Measurements from ENCODE around the gene ZMPSTE24.

Gene ZMPSTE24

DNA sequence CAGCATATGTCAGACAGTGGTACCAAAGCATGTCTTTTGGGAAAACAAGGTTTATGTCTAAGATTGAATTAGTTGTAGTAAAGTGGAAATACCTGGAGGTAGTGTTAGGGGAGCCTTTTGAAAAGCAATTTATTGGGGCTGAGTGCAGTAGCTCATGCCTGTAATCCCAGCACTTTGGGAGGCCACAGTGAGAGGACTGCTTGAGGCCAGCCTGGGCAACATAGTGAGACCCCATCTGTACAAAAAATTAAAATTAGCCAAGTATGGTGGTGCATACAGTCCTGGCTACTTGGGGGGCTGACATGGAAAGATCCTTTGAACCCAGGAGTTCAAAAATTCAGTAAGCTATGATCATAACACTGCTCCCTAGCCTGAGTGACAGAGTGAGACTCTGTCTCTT is 7.3 kb downstream of the ZMPSTE24 start:
- no peak for DNase-seq

DNA sequence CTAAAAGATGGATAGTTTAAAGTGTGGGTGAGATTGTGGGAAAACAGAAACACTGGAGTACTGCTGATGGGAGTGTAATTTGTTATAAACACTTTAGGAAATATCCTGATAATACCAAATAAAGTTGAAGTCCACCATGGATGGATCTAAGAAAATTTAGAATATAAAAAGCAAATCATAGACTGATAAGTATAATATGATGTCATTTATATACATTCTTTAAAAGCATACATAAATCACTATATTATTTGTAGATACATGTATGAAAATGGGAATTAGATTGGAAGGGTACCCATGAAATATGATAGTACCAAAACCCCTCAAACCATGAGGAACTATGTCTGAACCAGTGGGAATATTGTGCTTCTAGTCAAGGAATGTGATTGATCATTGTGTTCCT is 7.9 kb downstream of the ZMPSTE24 start:
- DNase-seq: no peak

DNA sequence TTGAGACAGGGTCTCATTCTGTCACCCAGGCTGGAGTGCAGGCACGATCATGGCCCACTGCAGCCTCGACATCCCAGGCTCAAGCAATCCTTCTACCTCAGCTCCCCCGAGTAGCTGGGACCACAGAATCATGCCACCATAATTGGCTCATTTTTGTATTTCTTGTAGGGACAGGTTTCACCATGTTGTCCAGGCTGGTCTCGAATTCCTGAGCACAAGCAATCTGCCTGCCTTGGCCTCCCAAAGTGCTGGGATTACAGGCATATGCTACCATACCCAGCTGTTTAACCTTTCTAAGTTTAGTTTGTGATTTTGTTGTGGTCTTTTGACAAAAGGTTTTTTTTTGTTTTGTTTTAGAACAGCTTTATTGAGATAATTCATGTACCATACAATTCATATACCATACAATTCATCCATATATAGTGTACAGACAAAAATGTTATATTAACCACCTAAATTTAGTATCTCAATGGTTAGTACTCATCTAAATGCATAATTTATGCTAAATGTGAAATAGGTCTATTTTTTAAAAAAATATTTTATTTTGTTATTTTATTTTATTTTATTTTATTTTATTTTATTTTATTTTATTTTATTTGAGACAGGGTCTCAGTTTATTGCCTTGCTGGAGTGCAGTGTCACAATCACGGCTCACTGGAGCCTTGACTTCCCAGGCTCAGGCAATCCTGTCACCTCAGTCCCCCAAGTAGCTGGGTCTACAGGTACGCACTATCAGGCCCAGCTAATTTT is 8.9 kb downstream of the ZMPSTE24 start:
- no peak for DNase-seq

- no peak for DNase-seq
These were observed 9.7 kb downstream of the ZMPSTE24 start for GRCh38 chr1:40267767-40268187.

DNA sequence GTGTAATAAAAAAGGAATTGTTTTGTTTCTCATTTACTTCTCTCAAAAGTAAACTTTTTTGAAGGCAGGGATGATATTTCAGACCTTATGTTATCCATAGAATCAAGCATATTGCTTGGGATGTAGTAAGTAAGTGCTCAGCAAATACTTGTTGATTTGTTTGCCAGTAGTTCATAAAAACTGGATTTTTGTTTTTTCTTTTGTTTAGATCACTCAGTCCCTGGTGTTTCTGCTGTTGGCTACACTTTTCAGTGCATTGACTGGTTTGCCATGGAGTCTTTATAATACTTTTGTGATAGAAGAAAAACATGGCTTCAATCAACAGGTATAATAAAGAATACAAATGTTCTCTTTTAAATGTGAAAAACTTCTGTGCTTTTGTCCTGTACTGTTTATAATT is 10.2 kb downstream of the ZMPSTE24 start:
- DNase-seq: no peak

GRCh38 chr1:40270152-40270834 is 12.3 kb downstream of the ZMPSTE24 start:
- DNase-seq: no peak

DNA sequence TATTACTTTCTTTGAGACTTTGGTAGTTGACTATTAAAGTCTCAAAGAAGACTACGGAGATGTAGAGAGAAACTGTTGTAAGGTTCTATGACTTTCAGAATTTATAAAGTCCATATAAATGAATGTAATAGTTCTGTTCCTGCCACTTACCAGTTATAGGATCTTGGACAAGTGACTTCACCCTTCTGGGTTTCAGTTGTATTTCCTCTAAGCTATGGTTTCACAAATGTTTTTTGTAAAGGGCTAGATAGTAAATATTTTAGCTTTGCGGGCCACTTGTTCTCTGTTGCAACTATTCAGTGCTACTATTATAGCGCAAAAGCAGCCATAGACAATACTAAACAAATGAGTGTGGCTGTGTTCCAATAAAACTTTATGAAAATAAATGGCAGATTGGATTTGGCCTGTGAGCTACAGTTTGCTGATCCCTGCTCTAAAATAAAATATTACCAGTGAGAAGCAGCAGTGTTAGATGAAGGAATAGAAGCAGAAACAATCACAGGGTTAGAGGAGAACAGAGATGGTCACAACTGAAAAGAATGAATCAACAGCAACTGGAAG is 14.7 kb downstream of the ZMPSTE24 start:
- DNase-seq: no peak

GRCh38 chr1:40273547-40274166 is 15.6 kb downstream of the ZMPSTE24 start:
- DNase-seq: no peak

- no peak for DNase-seq
These were observed 16.3 kb downstream of the ZMPSTE24 start for GRCh38 chr1:40274331-40274730.

- DNase-seq: no peak
These were observed 18.1 kb downstream of the ZMPSTE24 start for GRCh38 chr1:40276122-40276521.

DNA sequence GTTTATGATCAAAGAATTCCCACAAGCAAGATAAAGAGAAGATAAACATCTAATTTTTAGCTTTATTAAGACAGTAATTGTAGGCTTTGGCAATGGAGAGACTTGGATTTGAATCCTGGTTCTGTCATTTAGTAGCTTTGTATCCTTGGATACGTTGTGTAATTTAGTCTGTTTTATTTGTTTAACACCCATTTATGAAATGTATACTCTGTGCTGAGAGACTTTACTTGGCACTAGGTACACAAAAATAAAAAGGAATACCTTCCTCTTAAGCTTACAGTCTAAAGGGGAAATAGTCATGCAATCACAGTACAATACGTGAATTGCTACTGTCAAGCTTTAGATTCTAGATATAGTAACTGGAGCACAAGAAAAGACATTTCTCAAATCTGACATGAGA is 23.8 kb downstream of the ZMPSTE24 start:
- no peak for DNase-seq

DNA sequence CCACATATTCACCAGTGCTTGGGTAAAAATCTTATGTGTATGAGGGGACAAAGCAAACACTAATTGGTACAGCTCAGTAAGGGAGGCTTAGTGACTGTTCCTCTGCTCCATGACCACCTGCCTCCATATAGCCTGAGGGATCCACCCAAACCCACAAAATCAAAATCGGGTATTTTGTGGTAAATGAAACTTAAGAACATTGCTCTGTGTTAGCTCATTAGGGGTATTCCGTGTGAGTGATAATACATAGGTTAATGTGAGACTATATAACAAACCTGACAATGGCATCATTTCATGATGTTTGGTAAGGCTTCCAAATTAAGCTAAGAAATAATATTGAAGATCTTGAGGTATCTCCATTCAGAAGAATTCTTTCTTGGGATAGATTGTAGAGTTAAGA is 33.3 kb downstream of the ZMPSTE24 start:
- no peak for DNase-seq

DNA sequence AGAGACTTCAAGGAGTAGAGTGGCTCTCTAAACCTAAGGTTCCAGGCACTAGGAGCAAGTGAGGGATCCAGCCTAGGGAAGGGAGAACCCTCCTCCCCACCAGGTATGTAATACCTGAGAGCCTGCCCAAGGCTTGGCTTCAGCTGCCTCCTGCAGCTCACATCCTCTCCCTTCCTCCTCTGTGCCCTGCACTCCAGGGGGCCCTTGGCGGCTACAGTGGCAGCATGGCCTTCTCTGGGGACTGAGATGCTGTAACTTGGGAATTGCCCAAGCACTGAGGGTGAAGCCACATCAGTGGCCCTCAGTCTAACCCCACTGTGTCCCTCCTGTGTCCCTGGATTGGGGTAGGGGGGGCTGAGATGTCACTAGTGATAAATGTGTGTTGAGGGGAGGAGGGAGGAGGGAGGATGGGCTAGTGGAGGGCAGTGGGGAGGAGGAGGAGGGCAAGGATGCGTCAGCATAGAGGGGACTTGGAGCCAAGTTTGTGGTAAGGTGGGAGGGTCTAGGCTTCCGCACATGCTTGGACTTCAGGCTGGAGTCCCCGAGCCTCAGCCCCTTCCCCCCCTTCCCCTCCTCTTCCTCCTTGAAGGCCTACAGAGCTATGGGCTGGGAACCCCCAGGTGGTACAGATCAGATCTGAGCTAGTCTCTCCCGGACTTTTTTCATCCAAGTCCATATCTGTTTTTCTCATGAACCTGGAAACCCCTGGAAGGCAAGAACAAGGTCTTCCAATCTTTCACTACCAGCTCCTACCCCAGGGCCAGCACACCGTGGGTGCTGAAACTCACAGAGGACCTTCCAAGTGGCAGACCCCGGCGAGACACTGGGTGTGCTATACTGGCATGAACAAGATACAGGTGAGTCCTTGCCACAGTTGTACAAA is 41.6 kb downstream of the ZMPSTE24 start:
- no peak for DNase-seq

DNA sequence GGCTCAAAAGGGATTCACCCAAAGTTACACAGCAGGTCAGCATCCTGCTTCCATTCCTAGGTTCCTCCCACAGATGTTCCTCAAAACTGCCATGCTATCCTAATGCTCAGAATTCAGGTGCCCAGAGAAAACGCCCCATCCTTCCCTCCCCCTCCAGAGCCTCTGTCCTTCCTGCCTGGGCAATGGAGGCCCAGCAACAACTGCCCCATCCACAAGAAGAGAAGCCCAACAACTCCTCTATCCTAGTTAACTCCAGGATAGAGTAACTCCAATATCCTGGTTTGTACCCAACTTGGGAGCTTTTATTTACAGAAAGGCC is 42.2 kb downstream of the ZMPSTE24 start:
- no peak for DNase-seq

DNA sequence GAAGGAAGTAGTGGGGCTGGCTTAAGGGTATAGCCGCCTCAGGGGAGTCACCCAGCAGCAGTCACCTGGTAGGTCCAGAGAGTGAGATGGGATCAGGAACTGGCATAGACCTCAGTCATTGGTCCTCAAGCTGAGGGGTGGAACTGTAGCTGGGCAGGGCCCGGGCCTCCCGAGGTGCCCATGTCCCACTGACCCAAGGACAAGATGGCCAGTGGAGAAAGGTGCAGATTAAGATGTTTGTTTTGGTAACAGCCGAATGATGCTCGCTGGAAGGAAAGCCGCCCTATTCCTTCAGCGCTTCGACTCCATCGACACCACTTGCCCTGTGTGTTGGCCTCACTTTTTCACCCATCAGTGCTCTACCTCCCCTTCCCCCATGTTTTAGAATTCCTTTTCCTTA is 42.6 kb downstream of the ZMPSTE24 start:
- DNase-seq: no peak

- no peak for DNase-seq
These were observed 43.0 kb downstream of the ZMPSTE24 start for GRCh38 chr1:40301066-40301465.

GRCh38 chr1:40301541-40302299 is 43.7 kb downstream of the ZMPSTE24 start:
- DNase-seq: no peak

- DNase-seq: no peak
These were observed 44.4 kb downstream of the ZMPSTE24 start for GRCh38 chr1:40302475-40302874.

- DNase-seq: no peak
These were observed 45.2 kb downstream of the ZMPSTE24 start for GRCh38 chr1:40303051-40303771.

- no peak for DNase-seq
These were observed 45.8 kb downstream of the ZMPSTE24 start for GRCh38 chr1:40303790-40304189.

GRCh38 chr1:40305451-40305850 is 47.4 kb downstream of the ZMPSTE24 start:
- DNase-seq: no peak

DNA sequence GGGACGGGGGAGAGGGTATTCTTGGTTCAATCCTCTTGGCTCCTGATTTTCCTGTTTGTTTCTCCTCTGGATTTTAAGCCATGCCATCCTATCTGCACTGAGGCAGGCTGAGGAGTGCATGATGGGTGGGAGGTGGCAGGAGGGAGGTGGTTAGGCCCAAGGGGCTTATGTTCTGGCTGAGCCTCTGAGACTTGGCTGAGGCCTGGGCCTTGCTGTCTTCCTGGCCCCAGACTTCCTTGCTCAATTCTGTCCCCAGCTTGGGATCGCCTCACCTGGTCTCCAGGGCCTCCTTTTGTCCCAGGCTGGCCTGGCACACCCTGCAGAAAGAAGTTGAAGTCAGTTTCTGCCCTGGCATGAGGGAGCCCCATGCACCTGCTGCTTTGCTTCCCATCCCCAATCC is 47.8 kb downstream of the ZMPSTE24 start:
- no peak for DNase-seq

Data from activated CD4-positive, alpha-beta T cell treated with anti-CD3 and anti-CD28 coated beads, Interleukin-2, amount 50 U/mL, for 4 hours (primary cell).